Trophoblast cell (in vitro differentiated cells and primary cell): ENCODE results near the gene MVK.
A peak's percentile ranks its signal among the peaks of the same experiment; 100 is the strongest.

Source experiments
- DNase-seq, 2 donors: peaks; one replicate each; pipeline ENCODE4 v3.0.0-alpha.2; 2016
- H2AFZ ChIP-seq: 2 replicates; pipeline ENCODE4 v1.6.1; 2013; ENCODE audit warnings: low read length, moderate library complexity, mild to moderate bottlenecking; ENCODE audit not compliant: insufficient read depth, poor library complexity
- H2AK5ac ChIP-seq: 2 replicates; pipeline ENCODE4 v1.6.1; 2013; ENCODE audit warnings: mild to moderate bottlenecking, low read length
- H2BK120ac ChIP-seq: 2 replicates; pipeline ENCODE4 v1.6.1; 2013; ENCODE audit warnings: low read length, mild to moderate bottlenecking, moderate library complexity; ENCODE audit not compliant: insufficient read depth, poor library complexity
- H2BK12ac ChIP-seq: 2 replicates; pipeline ENCODE4 v1.6.1; 2013; ENCODE audit warnings: mild to moderate bottlenecking, low read length, moderate library complexity
- H2BK5ac ChIP-seq: 2 replicates; pipeline ENCODE4 v1.6.1; 2013; ENCODE audit warnings: low read length, low read depth, moderate library complexity, mild to moderate bottlenecking; ENCODE audit not compliant: poor library complexity
- H3K14ac ChIP-seq: 2 replicates; pipeline ENCODE4 v1.6.1; 2013; ENCODE audit warnings: mild to moderate bottlenecking, low read length
- H3K18ac ChIP-seq: 2 replicates; pipeline ENCODE4 v1.6.1; 2013; ENCODE audit warnings: mild to moderate bottlenecking, low read length
- H3K23ac ChIP-seq: 2 replicates; pipeline ENCODE4 v1.6.1; 2013; ENCODE audit warnings: low read length
- H3K27ac ChIP-seq: 2 replicates; pipeline ENCODE4 v1.5.1; 2013; ENCODE audit warnings: low read depth, mild to moderate bottlenecking, inconsistent platforms, low read length, moderate library complexity
- H3K27me3 ChIP-seq: 2 replicates; pipeline ENCODE4 v1.6.1; 2013; ENCODE audit warnings: inconsistent platforms, mild to moderate bottlenecking, low read length, moderate library complexity; ENCODE audit not compliant: insufficient read depth
- H3K36me3 ChIP-seq, 2 experiments: 1 replicate in 1 of 2; 2 replicates in 1 of 2; pipeline ENCODE4 v1.6.1; 2013; ENCODE audit warnings: low read length in 2 of 2, mild to moderate bottlenecking in 2 of 2, moderate library complexity in 1 of 2; ENCODE audit not compliant: insufficient read depth in 2 of 2, control insufficient read depth in 1 of 2
- H3K4ac ChIP-seq: 2 replicates; pipeline ENCODE4 v1.6.1; 2013; ENCODE audit warnings: low read depth, mild to moderate bottlenecking, low read length, moderate library complexity
- H3K4me1 ChIP-seq, 2 experiments: 1 replicate in 1 of 2; 2 replicates in 1 of 2; pipeline ENCODE4 v1.6.1; 2013; ENCODE audit warnings: low read length in 2 of 2, mild to moderate bottlenecking in 2 of 2, moderate library complexity in 1 of 2; ENCODE audit not compliant: insufficient read depth in 2 of 2, control insufficient read depth in 1 of 2
- H3K4me2 ChIP-seq: 2 replicates; pipeline ENCODE4 v1.6.1; 2013; ENCODE audit warnings: inconsistent platforms, mild to moderate bottlenecking, low read length, moderate library complexity
- H3K4me3 ChIP-seq: 2 replicates; pipeline ENCODE4 v1.5.1; 2013; ENCODE audit warnings: mild to moderate bottlenecking, low read depth, low read length, inconsistent platforms
- H3K79me1 ChIP-seq: one replicate; pipeline ENCODE4 v1.6.1; 2013; ENCODE audit warnings: low read length
- H3K79me2 ChIP-seq: 2 replicates; pipeline ENCODE4 v1.6.1; 2013; ENCODE audit warnings: low read length, mild to moderate bottlenecking; ENCODE audit not compliant: control insufficient read depth, insufficient read depth, poor library complexity
- H3K9ac ChIP-seq: 2 replicates; pipeline ENCODE4 v1.6.1; 2013; ENCODE audit warnings: mild to moderate bottlenecking, low read length
- H3K9me3 ChIP-seq: 2 replicates; pipeline ENCODE4 v1.6.1; 2013; ENCODE audit warnings: low read depth, mild to moderate bottlenecking, control low read depth, inconsistent platforms, low read length; ENCODE audit not compliant: insufficient read depth
- H4K12ac ChIP-seq: 2 replicates; pipeline ENCODE4 v1.6.1; 2013; ENCODE audit warnings: low read depth, mild to moderate bottlenecking, low read length, moderate library complexity
- H4K8ac ChIP-seq: 2 replicates; pipeline ENCODE4 v1.6.1; 2013; ENCODE audit warnings: low read depth, mild to moderate bottlenecking, low read length, moderate library complexity
- H4K91ac ChIP-seq: one replicate; pipeline ENCODE4 v1.6.1; 2013; ENCODE audit warnings: low read depth, mild to moderate bottlenecking, low read length, moderate library complexity
- WGBS: extraction: QIAGEN DNeasy Blood & Tissue Kit; methylation state at CpG from one replicate; pipeline ENCODE4 v1.1.7; 2013; ENCODE audit warnings: missing lambda C conversion rate; ENCODE audit not compliant: insufficient read length, insufficient coverage; ENCODE audit errors: extremely low coverage; 5-methylcytosine and 5-hydroxymethylcytosine counted together

MVK gene

GRCh38 chr12:109613649-109614455 is 40.3 kb downstream of the MVK start:
- H4K12ac ChIP-seq: no peak overlapping the region
- no peak overlapping the region for H3K18ac ChIP-seq
- H3K9me3 ChIP-seq: peaks cover 2% of the 10 kb centered on the region
- H4K91ac ChIP-seq: no peak overlapping the region
- H3K79me2 ChIP-seq: no peaks in the 10 kb centered on the region
- no peak overlapping the region for H2AK5ac ChIP-seq
- H3K27ac ChIP-seq: no peak overlapping the region
- no peak overlapping the region for H2AFZ ChIP-seq
- H3K23ac ChIP-seq: no peak overlapping the region
- no peaks in the 10 kb centered on the region for H3K27me3 ChIP-seq
- no peaks in the 10 kb centered on the region for H3K79me1 ChIP-seq
- H3K4me2 ChIP-seq: no peak overlapping the region
- peak in 1 of 2 donors; percentile 32 for DNase-seq
- H2BK12ac ChIP-seq: no peak overlapping the region
- no peak overlapping the region for H3K4me3 ChIP-seq
- no CpG with 5 or more reads among the region's 26 CpGs for WGBS
- H3K14ac ChIP-seq: no peak overlapping the region
- no peak overlapping the region for H4K8ac ChIP-seq
- no peak overlapping the region for H3K9ac ChIP-seq
- H3K36me3 ChIP-seq: no peaks in the 10 kb centered on the region
- H3K4me1 ChIP-seq: no peaks in the 10 kb centered on the region
- no peak overlapping the region for H2BK120ac ChIP-seq
- H3K4ac ChIP-seq: no peak overlapping the region
- H2BK5ac ChIP-seq: no peak overlapping the region

- Histone ChIP-seq H4K8ac (no peak overlapping the region), H3K27ac (no peak overlapping the region), H3K4me3 (no peak overlapping the region), H3K4me1 (no peaks in the 10 kb centered on the region), H3K4ac (no peak overlapping the region), H3K79me2 (no peaks in the 10 kb centered on the region), H4K12ac (no peak overlapping the region), H2BK120ac (no peak overlapping the region), H3K18ac (no peak overlapping the region), H3K9ac (no peak overlapping the region), H2BK12ac (no peak overlapping the region), H3K9me3 (no peaks in the 10 kb centered on the region), H3K27me3 (no peaks in the 10 kb centered on the region), H3K79me1 (no peaks in the 10 kb centered on the region), H4K91ac (no peak overlapping the region), H2BK5ac (no peak overlapping the region), H2AK5ac (no peak overlapping the region), H3K23ac (no peak overlapping the region), H2AFZ (no peak overlapping the region), H3K4me2 (no peak overlapping the region), H3K14ac (no peak overlapping the region), H3K36me3 (no peaks in the 10 kb centered on the region)
- WGBS: no CpG with 5 or more reads among the region's 14 CpGs
- no peak for DNase-seq
Observed at GRCh38 chr12:109615556-109616229, 42.1 kb downstream of the MVK start.

GRCh38 chr12:109617491-109617890 is 43.9 kb downstream of the MVK start:
- H3K4me3 ChIP-seq: no peak overlapping the region
- H3K18ac ChIP-seq: no peak overlapping the region
- H3K4ac ChIP-seq: no peak overlapping the region
- H2AK5ac ChIP-seq: no peak overlapping the region
- no peaks in the 10 kb centered on the region for H3K79me1 ChIP-seq
- no peaks in the 10 kb centered on the region for H3K79me2 ChIP-seq
- no peak overlapping the region for H3K4me2 ChIP-seq
- no peak overlapping the region for H4K12ac ChIP-seq
- no peak overlapping the region for H2BK5ac ChIP-seq
- H2BK120ac ChIP-seq: no peak overlapping the region
- no peaks in the 10 kb centered on the region for H3K9me3 ChIP-seq
- no peaks in the 10 kb centered on the region for H3K27me3 ChIP-seq
- H3K4me1 ChIP-seq: no peaks in the 10 kb centered on the region
- H4K8ac ChIP-seq: no peak overlapping the region
- H4K91ac ChIP-seq: no peak overlapping the region
- H3K9ac ChIP-seq: no peak overlapping the region
- H3K27ac ChIP-seq: no peak overlapping the region
- no peak overlapping the region for H3K23ac ChIP-seq
- no peak overlapping the region for H3K14ac ChIP-seq
- H2AFZ ChIP-seq: no peak overlapping the region
- no CpG with 5 or more reads among the region's 10 CpGs for WGBS
- no peak for DNase-seq
- no peaks in the 10 kb centered on the region for H3K36me3 ChIP-seq
- no peak overlapping the region for H2BK12ac ChIP-seq

GRCh38 chr12:109618082-109618481 is 44.5 kb downstream of the MVK start:
- H4K91ac ChIP-seq: no peak overlapping the region
- no peak overlapping the region for H3K14ac ChIP-seq
- H4K12ac ChIP-seq: no peak overlapping the region
- no peak overlapping the region for H3K27ac ChIP-seq
- no peak overlapping the region for H3K4ac ChIP-seq
- no peaks in the 10 kb centered on the region for H3K27me3 ChIP-seq
- DNase-seq: no peak
- no peak overlapping the region for H2AK5ac ChIP-seq
- H3K9me3 ChIP-seq: no peaks in the 10 kb centered on the region
- no peak overlapping the region for H2BK5ac ChIP-seq
- WGBS: no CpG with 5 or more reads among the region's 5 CpGs
- no peaks in the 10 kb centered on the region for H3K79me1 ChIP-seq
- H3K4me3 ChIP-seq: no peak overlapping the region
- H3K4me2 ChIP-seq: no peak overlapping the region
- H3K9ac ChIP-seq: no peak overlapping the region
- H3K79me2 ChIP-seq: no peaks in the 10 kb centered on the region
- H3K36me3 ChIP-seq: no peaks in the 10 kb centered on the region
- no peak overlapping the region for H2BK120ac ChIP-seq
- H3K23ac ChIP-seq: no peak overlapping the region
- H3K4me1 ChIP-seq: no peaks in the 10 kb centered on the region
- H2AFZ ChIP-seq: no peak overlapping the region
- no peak overlapping the region for H4K8ac ChIP-seq
- no peak overlapping the region for H3K18ac ChIP-seq
- H2BK12ac ChIP-seq: no peak overlapping the region
